ENCODE measurements around the gene SMIM34. TPM values are rescaled to one million over a fixed set of nuclear protein-coding genes. Genes with fewer than 3 reads are reported as not detected.
"Not testable (repeated sequence)": the region's sequence is repeated elsewhere in the genome, so short reads cannot be mapped to it uniquely, and the experiment has no call there.

The SMIM34 gene, protein sequence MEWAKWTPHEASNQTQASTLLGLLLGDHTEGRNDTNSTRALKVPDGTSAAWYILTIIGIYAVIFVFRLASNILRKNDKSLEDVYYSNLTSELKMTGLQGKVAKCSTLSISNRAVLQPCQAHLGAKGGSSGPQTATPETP
- total RNA-seq (2012; rRNA removed) (not detected in 2 replicates), polyA plus RNA-seq (2012; rRNA removed) (not detected in 2 replicates), Bru-seq, nascent RNA (not detected), BruChase-seq, experiment 1, labeled RNA remaining after a 6-hour chase (not detected), BruChase-seq, experiment 2, labeled RNA remaining after a 2-hour chase (not detected)
- not detected in 2 replicates for polyA plus RNA-seq (2012; cell fraction: cytosol; rRNA removed)
- 0.11 TPM in 1 of 2 replicates, not detected in the other for polyA plus RNA-seq (2012; cell fraction: nucleus; rRNA removed; ENCODE audit: low replicate concordance)
- long read RNA-seq, partial matches to known transcripts = 0 of 1 reads
- long read RNA-seq, other reads (novel, unspliced or antisense) = 1 of 1 reads

DNA sequence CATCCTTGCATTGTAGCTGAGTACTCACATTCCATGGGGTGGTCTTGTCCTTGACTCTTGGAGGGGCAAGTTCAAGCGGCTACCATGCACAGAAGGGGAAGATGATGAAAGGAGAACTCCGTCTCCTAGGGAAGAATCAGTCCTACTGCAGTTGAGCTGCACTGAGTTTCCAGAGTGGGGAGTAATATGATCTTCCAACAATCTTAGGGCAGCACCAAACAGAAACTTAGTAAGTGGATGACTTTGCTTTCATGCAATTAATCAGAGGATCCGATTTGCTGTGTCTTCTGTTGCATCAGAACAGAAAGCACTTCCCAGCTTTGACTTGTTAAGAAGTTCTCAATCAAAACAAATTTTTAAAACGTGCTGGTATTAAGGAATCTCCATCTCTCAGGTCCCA, at the start of gene SMIM34:
Gene SMIM34, minus strand, starts transcription at position 147 of the 400 bp plus-strand sequence. Its CDS starts 112 bp downstream, at position 35.
- H3K14ac ChIP-seq (replicated peaks; ENCODE audit: low read depth, low read length); H3K56ac ChIP-seq (ENCODE audit: extremely low read depth, insufficient read depth, low read length); H3K23ac ChIP-seq (ENCODE audit: low read depth, low read length); H3K4me2 ChIP-seq (ENCODE audit: low read depth, low read length); DNase-seq; H3K27me3 ChIP-seq (ENCODE audit: control insufficient read depth, insufficient read depth, low read length); BruUV-seq (replicated peaks); H4K8ac ChIP-seq (ENCODE audit: low read depth in 2 of 2, low read length in 2 of 2); H3K4me3 ChIP-seq (ENCODE audit: insufficient read depth, low read depth, low read length); H2BK120ac ChIP-seq (ENCODE audit: low read depth, low read length); dilution Hi-C loops (cut with HindIII; ENCODE audit: low sequenced_read_pairs, unreplicated experiment); H2BK15ac ChIP-seq (ENCODE audit: low read depth, low read length); H2BK20ac ChIP-seq (ENCODE audit: low read depth, low read length); H2AK9ac ChIP-seq (replicated peaks; ENCODE audit: low read depth, low read length, poor library complexity); CTCF ChIA-PET; H4K20me1 ChIP-seq (ENCODE audit: insufficient read depth, low read length); H2BK5ac ChIP-seq (ENCODE audit: low read depth, low read length, poor library complexity, severe bottlenecking); H2AFZ ChIP-seq (replicated peaks; ENCODE audit: low read length, poor library complexity); in situ Hi-C loops (cut with MboI; ENCODE audit: low sequenced_read_pairs); H3K27ac ChIP-seq (ENCODE audit: insufficient read depth, low read length); H3K9me1 ChIP-seq (ENCODE audit: insufficient read depth, low read length); H2AK5ac ChIP-seq (ENCODE audit: low read depth, low read length); intact Hi-C loops (cut with micrococcal nuclease); H4K91ac ChIP-seq (ENCODE audit: insufficient read depth, low read depth, low read length); POLR2A ChIA-PET (ENCODE audit: unreplicated experiment); H3K4me1 ChIP-seq (ENCODE audit: control insufficient read depth, insufficient read depth, low read length); H3K18ac ChIP-seq (ENCODE audit: low read depth, low read length); H4K5ac ChIP-seq (ENCODE audit: low read depth, low read length); H3K4ac ChIP-seq (ENCODE audit: low read depth, low read length); H3K79me1 ChIP-seq (ENCODE audit: low read depth in 1 of 2, low read length in 2 of 2); H3K9ac ChIP-seq (ENCODE audit: low read depth, low read length); H3K9me3 ChIP-seq (ENCODE audit: control insufficient read depth, insufficient read depth, low read length); H3K36me3 ChIP-seq (ENCODE audit: control insufficient read depth, insufficient read depth, low read length): not testable (repeated sequence)
- ATAC-seq (ENCODE audit: low read depth) = peak; percentile 66
- no CpG with 5 or more reads among the region's 4 CpGs for WGBS, 2 experiments (ENCODE audit: extremely low coverage in 2 of 2, insufficient read length in 1 of 2)

- H4K8ac ChIP-seq (ENCODE audit: low read depth in 2 of 2, low read length in 2 of 2); H4K91ac ChIP-seq (ENCODE audit: insufficient read depth, low read depth, low read length); BruUV-seq (replicated peaks); H2BK120ac ChIP-seq (ENCODE audit: low read depth, low read length); H3K9ac ChIP-seq (ENCODE audit: low read depth, low read length); DNase-seq; CTCF ChIA-PET; ATAC-seq (ENCODE audit: low read depth); H3K9me3 ChIP-seq (ENCODE audit: control insufficient read depth, insufficient read depth, low read length); H4K20me1 ChIP-seq (ENCODE audit: insufficient read depth, low read length); H3K14ac ChIP-seq (replicated peaks; ENCODE audit: low read depth, low read length); H3K27ac ChIP-seq (ENCODE audit: insufficient read depth, low read length); H3K56ac ChIP-seq (ENCODE audit: extremely low read depth, insufficient read depth, low read length); H3K27me3 ChIP-seq (ENCODE audit: control insufficient read depth, insufficient read depth, low read length); in situ Hi-C loops (cut with MboI; ENCODE audit: low sequenced_read_pairs); H3K23ac ChIP-seq (ENCODE audit: low read depth, low read length); H2AFZ ChIP-seq (replicated peaks; ENCODE audit: low read length, poor library complexity); H3K4me1 ChIP-seq (ENCODE audit: control insufficient read depth, insufficient read depth, low read length); H3K9me1 ChIP-seq (ENCODE audit: insufficient read depth, low read length); dilution Hi-C loops (cut with HindIII; ENCODE audit: low sequenced_read_pairs, unreplicated experiment); H3K4me3 ChIP-seq (ENCODE audit: insufficient read depth, low read depth, low read length); H4K5ac ChIP-seq (ENCODE audit: low read depth, low read length); H3K79me1 ChIP-seq (ENCODE audit: low read depth in 1 of 2, low read length in 2 of 2); H3K36me3 ChIP-seq (ENCODE audit: control insufficient read depth, insufficient read depth, low read length); H2AK9ac ChIP-seq (replicated peaks; ENCODE audit: low read depth, low read length, poor library complexity); H2BK15ac ChIP-seq (ENCODE audit: low read depth, low read length); intact Hi-C loops (cut with micrococcal nuclease); H3K4me2 ChIP-seq (ENCODE audit: low read depth, low read length); POLR2A ChIA-PET (ENCODE audit: unreplicated experiment); H3K4ac ChIP-seq (ENCODE audit: low read depth, low read length); H2BK20ac ChIP-seq (ENCODE audit: low read depth, low read length); H3K18ac ChIP-seq (ENCODE audit: low read depth, low read length); H2AK5ac ChIP-seq (ENCODE audit: low read depth, low read length); H2BK5ac ChIP-seq (ENCODE audit: low read depth, low read length, poor library complexity, severe bottlenecking): not testable (repeated sequence)
- WGBS, 2 experiments (ENCODE audit: extremely low coverage in 2 of 2, insufficient read length in 1 of 2) = no CpG with 5 or more reads among the region's 3 CpGs
Measured at GRCh38 chr21:34467333-34467732, 43.6 kb upstream of the SMIM34 start.
